Right forelimb (tissue), 1 donor: ENCODE results near the gene RIPK1.
"Not testable (repeated sequence)": the region's sequence is repeated elsewhere in the genome, so short reads cannot be mapped to it uniquely, and the experiment has no call there.

ENCODE experiments used
- DNase-seq: peaks from one replicate; pipeline ENCODE4 v3.0.0-alpha.2; 2018

The RIPK1 gene

DNA sequence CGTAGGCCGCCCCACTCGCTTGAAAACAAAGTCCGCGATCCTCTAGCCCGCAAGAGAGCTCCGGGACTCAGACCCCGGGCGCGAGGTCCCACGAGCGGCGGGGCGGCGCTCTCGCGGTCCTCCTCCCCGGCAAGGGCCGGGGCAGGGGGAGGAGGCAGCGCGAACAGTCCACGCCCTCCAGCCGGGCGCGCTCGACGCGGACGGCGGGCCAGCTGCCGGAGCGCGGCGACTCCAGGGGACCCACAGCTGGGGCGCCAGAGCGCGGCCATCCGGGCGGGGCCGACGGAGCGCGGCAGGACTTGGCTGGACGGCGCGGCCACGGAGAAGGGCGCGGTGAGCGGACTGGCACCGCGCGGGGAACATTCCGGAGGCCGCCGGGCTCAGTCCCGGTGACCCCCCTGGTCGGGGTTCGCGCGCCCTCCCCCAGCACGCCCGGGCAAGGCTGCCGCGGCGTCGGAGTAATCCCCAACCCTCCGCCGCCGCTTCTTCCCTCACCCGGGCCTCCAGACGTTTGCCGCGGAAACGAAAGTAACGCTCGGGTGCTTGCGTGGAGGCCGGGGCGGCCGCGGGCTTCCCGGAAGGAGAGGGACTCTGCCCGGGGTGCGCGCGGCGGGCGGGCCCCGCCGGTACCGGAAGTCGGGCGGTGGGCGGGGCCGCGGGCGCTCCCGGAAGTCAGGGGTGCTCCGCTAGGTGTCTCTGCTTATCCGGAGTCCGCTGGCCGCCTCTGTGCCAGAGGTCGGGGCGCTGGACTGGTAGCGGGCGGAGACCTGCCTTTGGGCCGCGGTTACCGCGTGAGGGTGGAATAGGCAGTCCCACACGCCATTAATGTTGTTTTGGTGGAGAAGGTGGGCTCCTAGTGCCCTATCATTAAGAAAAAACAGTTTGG lies at the start of gene RIPK1:
TSS of gene RIPK1 (plus strand) at position 166 of the 886 bp plus-strand sequence. CDS start 8,330 bp downstream, outside the sequence.
- peak; percentile 94 for DNase-seq

DNA sequence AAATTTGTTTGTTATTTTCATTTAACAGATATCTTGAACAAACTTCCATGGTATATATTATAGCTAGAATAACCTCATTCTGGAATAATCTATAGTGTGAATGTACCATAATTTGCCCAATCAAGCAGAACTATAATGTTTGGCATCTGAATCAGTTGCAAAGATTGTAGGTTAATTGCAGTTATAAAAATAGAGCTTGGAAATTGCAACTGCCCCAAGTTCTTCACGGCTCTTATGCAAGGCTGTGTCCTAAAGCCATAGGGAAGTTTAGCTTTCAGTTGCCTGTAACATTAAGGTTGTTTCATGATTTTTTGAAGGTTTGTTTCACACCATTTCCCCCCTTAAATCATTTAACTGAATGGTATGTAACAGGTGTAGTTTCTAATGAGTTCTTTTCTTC lies 49.2 kb upstream of the RIPK1 start:
- DNase-seq: no peak

DNA sequence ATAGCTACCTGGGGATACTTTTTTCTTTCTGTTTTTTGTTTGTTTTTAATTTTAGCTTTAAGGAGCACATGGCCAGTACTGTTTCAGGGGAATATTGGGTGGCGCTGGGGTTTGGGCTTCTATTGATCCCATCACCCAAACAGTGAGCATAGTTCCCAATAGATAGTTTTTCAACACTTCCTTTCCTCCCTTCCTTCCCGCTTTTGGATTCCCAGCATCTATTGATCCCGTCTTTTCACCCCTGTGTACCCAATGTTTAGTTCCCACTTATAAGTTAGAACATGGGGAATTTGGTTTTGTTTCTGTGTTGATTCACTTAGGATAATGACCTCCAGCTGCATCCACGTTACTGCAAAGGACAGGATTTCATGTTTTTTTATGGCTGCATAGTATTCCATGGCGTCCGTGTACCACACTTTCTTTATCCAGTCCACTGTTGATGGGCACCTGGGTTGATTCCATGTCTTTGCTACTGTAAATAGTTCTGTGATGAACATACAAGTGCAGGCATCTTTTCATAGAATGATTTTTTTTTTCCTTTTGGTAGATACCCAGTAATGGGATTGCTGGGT lies 48.5 kb upstream of the RIPK1 start:
- no peak for DNase-seq

DNA sequence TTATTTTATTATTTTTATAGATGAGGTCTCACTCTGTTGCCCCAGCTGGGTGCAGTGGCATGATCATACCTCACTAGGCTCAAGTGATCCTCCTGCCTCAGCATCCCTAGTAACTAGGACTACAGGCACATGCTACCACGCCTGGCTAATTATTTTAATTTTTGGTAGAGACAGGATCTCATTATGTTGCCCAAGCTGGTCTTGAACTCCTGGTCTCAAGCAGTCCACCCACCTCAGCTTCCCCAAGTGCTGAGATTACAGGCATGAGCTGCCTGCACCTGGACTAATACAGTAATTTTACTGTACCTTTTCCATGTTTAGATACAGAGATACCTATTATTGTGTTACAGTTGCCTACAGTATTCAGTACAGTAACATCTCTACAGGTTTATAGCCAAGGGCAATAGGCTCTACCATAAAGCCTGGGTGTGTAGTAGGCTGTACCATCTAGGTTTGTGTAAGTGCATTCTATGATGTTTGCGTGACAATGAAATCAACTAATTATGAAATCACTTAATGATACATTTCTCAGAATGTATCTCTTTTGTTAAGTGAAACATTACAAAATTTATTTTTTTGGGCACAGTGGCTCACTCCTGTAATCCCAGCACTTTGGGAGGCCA lies 47.2 kb upstream of the RIPK1 start:
- DNase-seq: not testable (repeated sequence)

DNA sequence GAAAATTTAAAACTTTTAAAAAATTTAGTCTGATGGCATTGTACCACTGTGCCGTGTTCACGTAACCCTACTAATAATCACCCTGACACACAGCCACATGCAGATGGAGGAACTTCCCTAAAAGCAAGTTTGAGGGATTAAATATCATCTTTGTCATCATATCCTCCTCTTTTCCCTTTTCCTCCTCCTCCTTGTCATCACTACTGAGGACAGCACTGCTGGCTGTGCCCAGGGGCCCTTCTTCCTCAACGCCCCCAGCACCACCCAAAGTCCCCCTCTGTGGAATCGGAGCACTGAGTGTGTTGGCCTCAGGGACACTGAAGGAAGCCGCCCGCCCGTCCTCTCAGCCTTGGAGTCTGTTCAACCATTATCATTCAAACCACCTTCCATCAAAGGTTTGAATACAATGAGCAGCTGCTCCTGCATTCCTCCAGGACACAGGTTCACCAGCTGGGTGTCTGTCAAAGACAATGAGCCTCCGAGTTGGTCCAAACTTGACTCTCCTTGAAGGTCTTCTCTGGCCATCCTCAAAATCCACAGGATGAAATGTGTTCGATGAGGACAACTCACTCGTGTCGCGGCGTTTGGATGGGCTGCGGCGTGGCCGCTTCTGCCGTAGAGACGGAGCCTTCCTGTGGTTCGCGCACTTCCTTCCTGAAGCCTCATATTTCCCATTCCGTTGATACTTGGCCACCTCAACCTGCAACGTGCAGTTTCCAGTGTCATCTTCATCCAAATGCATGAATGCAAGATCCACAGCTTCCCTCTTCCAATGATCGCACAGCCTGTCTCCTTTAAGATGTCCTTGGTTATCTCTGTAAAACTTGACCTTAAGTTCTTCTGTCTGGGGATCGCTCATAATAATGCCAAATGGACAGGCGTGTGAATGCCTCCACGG lies 45.3 kb upstream of the RIPK1 start:
- no peak for DNase-seq

DNA sequence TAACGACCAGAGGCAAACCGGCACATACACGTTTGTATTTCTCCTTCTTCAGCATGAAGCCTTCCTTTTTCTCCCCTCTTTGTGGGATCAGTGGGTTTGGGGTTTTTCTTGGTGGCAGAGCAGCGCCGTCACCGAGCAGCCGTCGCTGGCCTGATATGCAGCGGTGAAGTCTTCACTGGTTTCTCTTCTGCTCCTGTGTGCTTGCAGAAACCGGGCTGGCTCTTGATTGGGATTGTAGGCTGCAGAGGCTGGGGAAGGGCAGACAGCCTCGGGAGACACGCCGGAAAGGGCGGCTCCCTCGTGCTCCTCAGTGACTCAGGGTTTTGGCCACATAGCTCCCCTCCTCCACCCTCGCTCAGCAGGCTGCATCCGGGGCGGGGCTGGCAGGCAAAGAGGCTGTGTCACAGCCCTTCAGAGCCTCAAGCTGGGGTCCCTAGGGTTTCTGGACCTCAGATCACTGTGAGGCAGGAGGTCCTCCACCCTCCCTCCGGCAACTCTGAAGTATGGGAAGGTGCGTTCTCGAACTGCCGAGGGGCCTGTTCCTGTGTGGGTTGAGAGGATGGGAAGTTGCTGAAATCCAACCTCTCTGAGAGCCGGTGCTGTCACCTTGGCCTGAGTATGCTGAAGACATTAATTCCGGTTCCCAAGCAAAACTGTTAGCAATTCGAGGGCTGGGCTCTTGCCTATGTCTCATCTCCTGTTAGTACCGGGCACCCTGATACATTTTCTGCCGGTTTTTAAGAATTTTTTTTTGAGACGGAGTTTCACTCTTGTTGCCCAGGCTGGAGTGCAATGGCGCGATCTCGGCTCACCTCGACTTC lies 44.4 kb upstream of the RIPK1 start:
- peak; percentile 80 for DNase-seq

DNA sequence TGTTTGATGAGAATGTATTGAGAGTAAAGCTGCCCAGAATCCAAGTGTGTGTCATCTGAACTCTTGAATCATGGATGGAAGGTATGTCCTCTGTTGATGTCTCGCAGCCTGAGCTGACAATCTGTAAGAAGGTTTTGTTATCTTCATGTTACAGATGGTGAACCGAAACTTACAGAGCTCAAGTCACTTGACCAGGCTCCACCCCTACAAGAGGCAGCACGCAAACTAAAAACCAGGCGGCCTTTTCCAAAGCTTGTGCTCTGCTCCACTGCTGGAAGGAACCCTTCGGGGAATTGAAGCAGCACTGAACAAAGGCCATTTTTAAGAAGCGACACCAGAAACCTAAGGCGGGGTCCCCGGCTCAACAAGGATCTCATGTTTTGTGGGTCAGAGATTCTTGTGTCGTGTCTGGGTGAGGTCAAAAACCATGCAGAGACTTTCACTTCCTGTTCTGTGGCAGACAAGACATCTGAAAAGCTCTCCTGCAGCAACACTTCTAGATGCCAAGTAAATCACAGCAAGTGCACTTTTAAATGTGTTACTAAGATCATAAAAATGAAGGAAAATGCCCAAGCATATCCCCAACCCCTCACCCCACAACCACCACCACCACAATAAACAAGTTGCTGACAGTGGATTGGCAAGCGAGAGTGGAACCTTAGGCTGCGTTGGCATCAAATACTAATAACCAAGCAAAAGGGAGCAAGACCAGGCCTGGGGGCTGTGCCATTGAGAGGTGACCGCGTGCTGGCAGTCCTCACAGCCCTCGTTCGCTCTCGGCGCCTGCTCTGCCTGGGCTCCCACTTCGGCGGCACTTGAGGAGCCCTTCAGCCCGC lies 41.3 kb upstream of the RIPK1 start:
- DNase-seq: no peak

DNA sequence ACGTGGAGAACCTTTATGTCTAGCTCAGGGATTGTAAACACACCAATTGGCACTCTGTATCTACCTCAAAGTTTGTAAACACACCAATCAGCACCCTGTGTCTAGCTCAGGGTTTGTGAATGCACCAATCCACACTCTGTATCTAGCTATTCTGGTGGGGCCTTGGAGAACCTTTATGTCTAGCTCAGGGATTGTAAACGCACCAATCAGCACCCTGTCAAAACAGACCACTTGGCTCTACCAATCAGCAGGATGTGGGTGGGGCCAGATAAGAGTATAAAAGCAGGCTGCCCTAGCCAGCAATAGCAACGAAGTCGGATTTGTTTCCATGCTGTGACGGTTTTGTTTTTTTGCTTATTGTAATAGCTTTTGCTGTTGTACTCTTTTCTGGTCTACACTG lies 40.1 kb upstream of the RIPK1 start:
- DNase-seq: not testable (repeated sequence)

DNA sequence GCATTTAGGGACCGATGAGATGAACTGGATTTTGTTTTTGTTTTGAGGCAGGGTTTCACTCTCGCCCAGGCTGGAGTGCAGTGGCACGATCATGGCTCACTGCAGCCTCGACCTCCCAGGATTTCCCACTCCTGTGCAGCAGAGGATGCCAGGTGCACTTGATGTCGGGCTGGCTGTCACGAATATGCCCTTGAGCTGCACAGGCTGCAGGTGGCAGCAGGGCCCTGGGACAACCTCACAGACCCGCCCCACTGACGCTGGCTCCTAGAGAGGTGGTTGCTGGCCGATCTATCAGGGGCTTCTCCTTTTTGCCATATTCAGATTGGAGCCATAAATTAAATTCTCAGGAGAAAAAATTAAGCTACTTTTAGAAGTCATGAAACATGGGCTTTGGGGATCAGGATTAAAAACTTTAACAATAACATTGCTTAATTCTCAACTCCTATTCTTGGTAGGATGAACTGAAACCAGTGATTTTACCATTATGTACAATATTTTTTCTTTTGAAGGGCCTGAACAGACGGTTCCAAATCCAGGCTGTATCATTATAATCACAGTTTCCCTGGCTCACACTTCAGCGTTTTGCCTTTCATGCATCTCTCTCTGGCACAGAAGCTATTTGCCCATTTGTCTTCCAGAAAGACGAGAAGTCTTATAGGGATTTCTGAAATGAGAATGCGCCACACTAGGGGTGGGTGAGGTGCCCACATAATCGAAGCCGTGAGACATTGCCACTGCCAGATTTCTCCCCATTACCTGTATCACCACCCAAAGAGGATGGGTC lies 36.2 kb upstream of the RIPK1 start:
- no peak for DNase-seq

DNA sequence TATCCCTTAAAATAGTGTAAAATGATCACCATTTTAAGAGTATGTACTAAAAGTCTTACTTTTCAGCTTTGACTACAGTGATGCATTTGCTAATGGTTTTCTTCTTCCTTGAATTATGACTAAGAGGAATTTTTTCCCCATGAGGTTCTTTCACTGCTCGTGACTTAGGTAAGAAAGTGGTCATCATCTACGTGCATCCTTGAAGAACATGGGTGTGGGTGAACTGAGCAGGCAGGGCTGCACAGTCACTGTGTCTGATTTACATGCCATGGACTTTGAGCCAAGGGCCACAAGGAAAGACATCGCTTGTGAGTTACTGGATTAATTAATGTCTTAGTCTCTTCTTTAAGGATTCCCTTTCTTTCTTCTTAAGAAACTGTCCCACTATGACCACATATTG lies 35.3 kb upstream of the RIPK1 start:
- DNase-seq: no peak

DNA sequence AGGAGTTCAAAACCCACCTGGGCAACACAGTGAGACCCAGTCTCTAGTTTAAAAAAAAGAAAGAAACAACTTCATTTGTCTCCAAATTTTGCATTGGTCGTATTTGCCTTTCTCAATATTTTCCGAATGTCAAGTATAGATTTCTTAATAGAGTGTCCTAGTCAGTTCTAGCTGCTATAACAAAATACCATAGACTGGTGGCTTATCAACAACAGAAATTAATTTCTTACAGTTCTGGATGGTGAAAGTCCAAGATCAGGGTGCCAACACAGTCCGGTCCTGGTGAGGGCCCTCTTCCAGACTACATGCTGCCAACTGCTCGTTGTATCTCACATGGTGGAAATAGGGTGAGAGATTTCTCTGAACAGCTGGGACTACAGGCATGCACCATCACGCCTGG lies 34.6 kb upstream of the RIPK1 start:
- no peak for DNase-seq

DNA sequence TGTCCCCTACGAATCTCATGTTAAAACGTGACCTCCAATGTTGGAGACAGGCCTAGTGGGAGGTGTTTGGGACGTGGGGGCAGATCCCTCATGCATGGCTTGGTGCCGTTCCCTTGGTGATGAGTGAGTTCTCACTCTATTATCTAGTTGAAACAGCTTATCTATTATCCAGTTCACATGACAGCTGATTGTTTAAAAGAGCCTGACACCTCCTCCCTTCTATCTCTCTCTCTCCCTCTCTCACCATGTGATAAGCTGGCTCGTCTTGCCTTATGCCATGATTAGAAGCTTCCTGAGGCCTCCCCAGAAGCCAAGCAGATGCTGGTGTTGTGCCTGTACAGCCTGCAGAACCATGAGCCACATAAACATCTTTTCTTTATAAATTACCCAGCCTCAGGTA lies 32.9 kb upstream of the RIPK1 start:
- no peak for DNase-seq

DNA sequence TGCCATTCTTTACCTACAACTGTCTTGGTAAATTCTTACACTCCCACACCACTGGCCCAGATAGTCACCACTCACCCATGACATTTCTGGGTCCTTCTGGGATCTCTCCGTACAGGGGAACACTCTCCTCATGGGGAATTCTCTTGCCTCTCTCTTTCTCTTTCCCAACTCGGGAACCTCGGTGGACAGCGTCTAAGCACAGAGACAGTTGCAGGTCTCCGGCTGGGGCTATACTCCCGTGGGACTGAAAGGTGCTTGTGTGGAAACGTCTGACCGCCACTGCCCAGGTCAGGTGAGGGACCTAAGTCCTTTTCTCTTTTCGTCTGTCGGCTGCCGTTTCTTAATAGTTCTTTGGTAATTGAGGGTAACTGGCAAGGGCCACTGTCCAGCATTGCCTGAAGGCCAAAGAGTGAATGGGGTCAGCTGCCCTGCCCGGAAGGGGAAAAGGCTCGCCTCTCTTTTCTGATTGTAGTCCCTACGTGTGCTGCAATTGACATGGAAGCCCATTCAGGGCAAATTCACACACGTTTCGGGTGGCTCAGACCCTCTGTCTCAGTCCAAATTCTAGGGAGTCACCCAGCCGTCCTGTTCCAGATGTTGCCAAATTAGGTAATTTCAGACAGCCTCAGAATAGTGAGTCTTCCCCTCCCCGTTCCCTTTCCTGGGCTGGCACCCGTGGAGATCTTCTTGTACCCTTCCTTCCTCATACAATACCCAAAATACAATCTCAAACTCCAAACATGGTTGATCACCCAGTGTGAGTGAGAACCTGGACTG lies 31.2 kb upstream of the RIPK1 start:
- no peak for DNase-seq

DNA sequence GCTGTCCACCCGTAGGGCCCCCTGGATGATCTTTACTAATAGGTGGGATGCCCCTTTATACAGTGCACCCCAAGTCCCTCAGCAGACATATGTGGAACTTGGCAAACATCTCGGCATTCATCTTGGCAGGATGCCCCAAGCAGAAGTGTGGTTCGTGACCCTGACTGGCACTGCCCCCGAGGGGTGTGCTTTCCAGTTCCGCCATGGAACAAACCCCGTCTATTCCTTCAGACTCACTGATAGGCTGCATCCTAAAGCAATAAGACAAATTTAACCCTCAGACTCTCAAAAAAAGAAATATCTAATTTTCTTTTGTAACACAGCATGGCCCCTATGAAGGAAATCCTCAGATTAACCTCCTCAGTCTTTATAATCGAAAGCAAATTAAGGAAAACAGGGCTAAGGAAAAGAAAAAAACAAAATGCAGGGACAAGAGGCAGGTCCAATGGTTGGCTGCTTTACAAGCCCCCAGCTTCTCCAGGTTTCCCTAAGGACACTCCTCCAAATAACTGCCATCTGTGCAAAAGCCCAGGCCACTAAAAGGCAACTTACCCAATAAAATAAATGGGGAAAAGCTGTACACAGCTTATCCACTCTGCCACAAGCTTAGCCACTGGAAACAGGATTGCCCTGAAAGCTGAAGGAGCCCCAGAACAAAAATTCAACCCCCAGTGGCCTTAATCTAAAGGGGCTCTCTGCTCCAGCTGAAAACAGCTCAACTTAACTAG lies 30.5 kb upstream of the RIPK1 start:
- no peak for DNase-seq

DNA sequence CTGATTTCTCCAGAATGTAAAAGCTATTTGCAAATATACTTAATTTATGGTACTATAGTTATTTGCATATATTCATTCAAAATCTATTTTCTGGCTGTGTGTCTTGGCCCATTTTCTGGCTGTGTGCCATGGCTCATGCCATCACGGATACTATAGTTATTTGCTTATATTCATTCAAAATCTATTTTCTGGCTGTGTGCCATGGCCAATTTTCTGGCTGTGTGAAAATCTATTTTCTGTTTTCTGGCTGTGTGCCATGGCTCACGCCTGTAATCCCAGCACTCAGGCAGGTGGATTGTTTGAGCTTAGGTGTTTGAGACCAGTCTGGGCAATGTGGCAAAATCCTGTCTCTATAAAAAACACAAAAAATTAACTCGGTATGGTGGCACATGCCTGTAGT lies 28.9 kb upstream of the RIPK1 start:
- no peak for DNase-seq

DNA sequence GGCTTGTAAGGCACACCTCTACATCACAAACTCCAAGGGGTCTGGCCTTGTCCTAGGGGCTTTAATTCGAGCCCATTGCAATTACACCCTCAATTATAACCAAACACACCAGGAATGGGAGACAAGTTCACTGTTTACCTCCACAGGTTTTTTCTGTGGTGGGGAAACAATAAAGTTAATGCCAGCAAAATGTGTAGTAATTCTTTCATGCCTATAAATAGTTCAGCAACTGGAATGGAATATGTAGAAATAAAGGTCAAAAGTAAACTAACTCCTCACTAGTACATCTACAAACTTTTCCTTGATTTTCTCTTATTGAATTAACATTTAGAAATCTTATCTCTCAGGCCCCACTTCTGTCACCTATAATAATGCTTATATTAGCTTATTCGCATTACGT lies 27.1 kb upstream of the RIPK1 start:
- no peak for DNase-seq

DNA sequence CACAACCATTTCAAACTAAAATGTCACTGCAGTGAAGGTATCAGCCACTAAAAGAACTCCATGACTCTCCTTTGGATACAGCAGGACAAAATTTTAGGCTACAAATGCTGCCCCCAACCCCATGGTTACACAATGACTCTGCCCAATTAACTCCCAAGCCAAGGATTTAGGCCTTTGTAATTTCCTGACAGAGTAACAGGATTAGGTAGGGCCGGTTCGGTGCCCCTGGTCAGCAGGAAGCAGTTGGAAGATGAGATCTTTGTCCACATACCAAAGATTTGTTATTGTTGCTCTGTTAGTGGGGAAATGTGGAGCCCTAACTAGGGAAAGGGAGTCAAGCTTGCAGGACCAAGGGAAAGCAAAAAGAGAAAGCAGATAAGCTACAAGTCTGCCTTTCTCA lies 26.7 kb upstream of the RIPK1 start:
- DNase-seq: no peak

DNA sequence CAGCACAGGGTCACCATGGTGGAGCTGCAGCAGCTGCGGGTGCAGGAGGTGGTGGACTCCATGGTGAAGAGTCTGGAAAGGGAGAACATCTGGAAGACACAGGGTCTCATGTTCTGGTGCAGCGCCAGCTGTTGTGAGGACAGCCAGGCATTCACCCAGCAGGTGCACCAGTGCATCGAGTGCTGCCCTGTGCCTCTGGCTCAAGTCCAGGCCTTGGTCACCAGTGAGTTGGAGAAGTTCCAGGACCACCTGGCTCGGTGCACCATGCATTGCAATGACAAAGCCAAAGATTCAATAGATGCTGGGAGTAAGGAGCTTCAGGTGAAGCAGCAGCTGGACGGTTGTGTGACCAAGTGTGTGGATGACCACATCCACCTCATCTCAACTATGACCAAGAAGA lies 22.9 kb upstream of the RIPK1 start:
- no peak for DNase-seq

DNA sequence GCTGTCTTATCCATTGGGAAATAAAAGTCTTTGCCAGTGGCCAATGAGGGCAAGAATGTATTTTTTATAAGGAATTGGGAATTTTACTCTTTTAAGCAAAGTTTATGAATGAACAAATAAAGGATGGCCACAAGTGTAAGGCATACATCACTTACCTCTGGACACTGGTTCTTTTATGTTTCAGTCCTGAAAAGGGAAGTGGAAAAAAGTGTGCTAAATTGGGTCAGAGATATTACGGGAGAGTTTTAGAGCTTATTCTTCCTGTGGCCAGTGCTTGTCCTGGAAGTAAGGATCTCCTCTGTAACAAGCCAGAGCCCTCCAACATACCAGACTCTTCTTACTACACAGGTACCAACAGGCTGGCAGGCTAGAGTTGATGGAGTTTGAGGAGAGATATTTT lies 22.5 kb upstream of the RIPK1 start:
- DNase-seq: no peak
